Motor neuron (in vitro differentiated cells): Measurements from ENCODE around the gene UGT2A1. TPM values are rescaled to one million over a fixed set of nuclear protein-coding genes. Genes with fewer than 3 reads are reported as not detected.
"Not testable (repeated sequence)": the region's sequence is repeated elsewhere in the genome, so short reads cannot be mapped to it uniquely, and the experiment has no call there.

Source experiments
- ATAC-seq, 8 experiments: fragments of 200-7000 bp; cut with Tn5 transposase; replicated peaks in 6 of 8; 2 replicates each; pipeline ENCODE4 v1.8.0; 2021; ENCODE audit warnings: mild to moderate bottlenecking in 8 of 8, moderate library complexity in 8 of 8
- H3K27ac ChIP-seq, 2 donors: fragments of 250-450 bp; sonication (Bioruptor Pico); 2 replicates each; pipeline ENCODE4 v1.9.0; 2021; ENCODE audit warnings: antibody characterized with exemption in 2 of 2, mild to moderate bottlenecking in 2 of 2, moderate library complexity in 1 of 2
- H3K4me1 ChIP-seq, 2 donors: fragments of 250-450 bp; sonication (Bioruptor Pico); replicated peaks in 1 of 2; 2 replicates each; pipeline ENCODE4 v1.6.1; 2021; ENCODE audit warnings: antibody characterized with exemption in 2 of 2, mild to moderate bottlenecking in 2 of 2, moderate library complexity in 1 of 2
- H3K4me3 ChIP-seq, 5 donors: fragments of 250-450 bp; sonication (Bioruptor Pico); 2 replicates each; pipeline ENCODE4 v1.9.0; 2021; ENCODE audit warnings: antibody characterized with exemption in 5 of 5, mild to moderate bottlenecking in 5 of 5, moderate library complexity in 4 of 5
- WGBS, 10 experiments: fragments of 450-650 bp; shearing (Covaris generic); methylation state at CpG; one replicate each; pipeline ENCODE4 v1.0.0; 2022; 5-methylcytosine and 5-hydroxymethylcytosine counted together
- in situ Hi-C, 9 experiments: fragments of 400-800 bp; cut with MboI; loops; one replicate each; pipeline ENCODE4 v1.15.0; 2021; ENCODE audit warnings: low sequenced_read_pairs in 9 of 9, low pct_unique_long_range_greater_than_20kb in 2 of 9; ENCODE audit not compliant: unreplicated experiment in 9 of 9
- total RNA-seq, 8 experiments: library from RNA; unstranded; fragments of 300-600 nt; gene quantifications; 2 replicates each; pipeline versions ENCODE4 v1.2.3 to v1.2.4, GENCODE V29; 2022

The UGT2A1 gene
- 1 to 10 TPM in 2 of 8 experiments, under 1 TPM in 4, not detected in 2; 0.27 to 4.5 (median 0.81) TPM for total RNA-seq

DNA sequence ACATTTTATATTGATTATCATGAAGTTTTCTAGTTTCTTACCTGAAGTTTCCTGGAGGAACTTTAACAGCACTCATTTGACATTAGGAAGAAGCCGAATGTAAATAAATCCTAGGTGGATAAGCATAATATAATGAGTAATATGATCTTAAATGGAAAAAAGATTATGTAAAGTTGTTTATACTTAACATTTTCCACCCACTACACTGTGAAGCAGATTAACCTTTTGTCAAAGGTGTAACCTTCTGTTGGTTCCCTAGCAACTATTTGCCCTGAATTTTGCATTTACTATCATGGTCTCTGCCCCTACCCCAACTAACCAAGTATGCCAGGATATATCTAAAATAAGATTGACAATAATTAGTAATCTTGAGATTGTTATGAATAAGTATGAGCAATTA lies at the start of gene UGT2A1:
Gene UGT2A1, minus strand, starts transcription at position 101 of the 400 bp plus-strand sequence. CDS start 5,603 bp downstream, outside the sequence.
- Histone ChIP-seq H3K4me1 (peaks cover 0 to 2% of the 10 kb centered on the region in 2 donors), H3K27ac (no peak within 1 kb of the TSS), H3K4me3 (no peak within 1 kb of the TSS)
- ATAC-seq, result no peak
- in situ Hi-C loops, result no loop called here
- WGBS, 10 experiments, result 0 to 100% (median 78%) methylated on average over 1 of the region's 1 CpG

DNA sequence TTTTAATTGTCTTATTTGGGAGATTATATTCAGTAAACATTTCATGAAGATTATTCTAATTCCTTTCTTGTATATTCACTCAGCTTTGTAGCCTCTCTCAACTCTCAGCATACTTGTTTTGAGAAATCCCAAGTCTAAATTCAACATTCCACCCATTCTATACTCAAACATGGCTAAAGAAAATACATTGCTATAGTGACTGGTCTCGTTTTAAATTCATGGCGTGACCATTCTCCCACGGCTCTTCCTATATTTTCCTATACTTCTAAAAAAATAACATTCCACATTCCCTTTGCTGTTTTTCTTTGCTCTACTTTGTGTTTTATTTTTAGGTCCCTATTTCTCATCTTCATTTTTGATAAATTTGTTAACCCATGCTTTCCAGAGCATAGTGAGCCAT lies 49.2 kb upstream of the UGT2A1 start:
- in situ Hi-C loops, result no loop called here
- no peaks in the 10 kb centered on the region for H3K4me1 ChIP-seq
- 34 to 96% (median 83%) methylated on average over 2 to 3 of the region's 3 CpGs; no CpG with 5 or more reads in 2 of the 10 experiments for WGBS, 10 experiments
- H3K4me3 ChIP-seq, result no peak overlapping the region
- no peak for ATAC-seq
- H3K27ac ChIP-seq, result no peak overlapping the region

DNA sequence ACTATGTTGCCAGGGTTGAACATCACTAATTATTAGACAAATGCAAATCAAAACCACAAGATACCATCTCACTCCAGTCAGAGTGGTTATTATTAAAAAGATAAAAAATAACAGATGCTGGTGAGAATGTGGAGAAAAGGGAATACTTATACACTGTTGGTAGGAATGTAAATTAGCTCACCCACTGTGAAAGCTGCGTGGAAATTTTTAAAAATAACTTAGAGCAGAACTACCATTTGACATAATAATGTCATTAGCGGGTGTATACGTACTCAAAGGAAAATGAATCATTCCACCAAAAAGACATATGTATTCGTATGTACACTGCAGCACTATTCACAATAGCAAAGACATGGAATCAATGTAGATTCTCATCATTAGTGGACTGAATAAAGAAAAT lies 48.6 kb upstream of the UGT2A1 start:
- no peaks in the 10 kb centered on the region for H3K4me1 ChIP-seq
- no peak for ATAC-seq
- H3K4me3 ChIP-seq, result no peak overlapping the region
- no peak overlapping the region for H3K27ac ChIP-seq
- in situ Hi-C loops, result no loop called here
- WGBS, 10 experiments, result 0 to 100% (median 88%) methylated on average over 1 to 4 of the region's 4 CpGs

DNA sequence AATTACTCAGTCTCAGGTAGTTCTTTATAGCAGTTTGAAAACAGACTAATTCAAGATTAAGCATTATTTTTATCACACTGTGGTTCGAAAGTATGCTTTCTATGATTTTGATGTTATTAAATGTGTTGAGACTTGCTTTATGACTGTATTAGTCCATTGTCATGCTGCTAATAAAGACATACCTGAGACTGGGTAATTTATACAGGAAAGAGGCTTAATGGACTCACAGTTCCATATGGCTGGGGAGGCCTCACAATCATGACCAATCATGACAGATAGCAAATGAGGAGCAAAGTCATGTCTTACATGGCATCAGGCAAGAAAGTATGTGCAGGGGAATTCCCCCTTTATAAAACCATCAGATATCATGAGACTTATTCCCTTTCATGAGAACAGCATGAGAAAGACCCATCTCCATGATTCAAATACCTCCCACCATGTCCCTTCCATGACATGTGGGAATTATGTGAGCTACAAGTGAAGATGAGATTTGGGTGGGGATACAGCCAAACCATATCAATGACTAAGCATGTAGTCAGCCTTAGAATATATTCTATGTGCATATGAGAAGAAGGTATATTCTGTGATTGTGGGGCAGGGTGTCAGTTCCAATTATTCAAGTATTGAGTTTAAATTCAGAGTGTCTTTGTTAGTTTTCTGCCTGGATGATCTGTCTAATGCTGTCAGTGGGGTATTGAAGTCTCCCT lies 44.6 kb upstream of the UGT2A1 start:
- peak in 2 of 8 experiments; percentile 46 to 59 for ATAC-seq
- H3K4me1 ChIP-seq, result no peaks in the 10 kb centered on the region
- in situ Hi-C loops, result loop anchor here in 6 of 9 experiments (10.0 to 25.0 kb wide), 7 partner anchors 115 to 865 kb away; partner anchors contain the start of genes AMTN (in 2 of the 6) and ODAM (in 1 of the 6)
- H3K27ac ChIP-seq, result no peak overlapping the region
- H3K4me3 ChIP-seq, result no peak overlapping the region
- WGBS, 10 experiments, result 0 to 100% (median 79%) methylated on average over 1 of the region's 1 CpG; no CpG with 5 or more reads in 2 of the 10 experiments

DNA sequence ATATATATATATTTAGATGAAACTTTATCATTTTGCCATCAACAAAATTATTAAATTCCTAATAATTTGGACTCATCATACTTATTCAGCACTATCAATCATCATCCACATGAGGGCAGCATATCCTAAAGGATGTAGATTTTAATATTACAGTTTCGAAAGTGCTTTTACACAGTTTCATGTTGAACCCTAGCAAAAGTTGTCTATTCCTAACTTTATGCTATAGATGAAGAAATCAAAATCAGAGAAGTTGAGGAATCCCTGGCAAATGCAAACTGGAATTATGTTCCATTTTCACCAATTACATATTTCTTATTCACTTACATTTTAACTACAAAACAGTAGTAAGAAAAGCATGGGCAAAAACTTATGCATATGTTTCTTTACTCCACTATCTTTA lies 36.6 kb upstream of the UGT2A1 start:
- Histone ChIP-seq H3K4me1 (no peaks in the 10 kb centered on the region), H3K27ac (no peak overlapping the region), H3K4me3 (no peak overlapping the region)
- 0 to 29% (median 0%) methylated on average over 1 of the region's 1 CpG; no CpG with 5 or more reads in 5 of the 10 experiments for WGBS, 10 experiments
- in situ Hi-C loops, result loop anchor here in 6 of 9 experiments (25.0 kb wide), 6 partner anchors 123 to 873 kb away; partner anchors contain the start of genes AMTN (in 2 of the 6) and ODAM (in 1 of the 6)
- ATAC-seq, result peak in 1 of 8 experiments; percentile 35

DNA sequence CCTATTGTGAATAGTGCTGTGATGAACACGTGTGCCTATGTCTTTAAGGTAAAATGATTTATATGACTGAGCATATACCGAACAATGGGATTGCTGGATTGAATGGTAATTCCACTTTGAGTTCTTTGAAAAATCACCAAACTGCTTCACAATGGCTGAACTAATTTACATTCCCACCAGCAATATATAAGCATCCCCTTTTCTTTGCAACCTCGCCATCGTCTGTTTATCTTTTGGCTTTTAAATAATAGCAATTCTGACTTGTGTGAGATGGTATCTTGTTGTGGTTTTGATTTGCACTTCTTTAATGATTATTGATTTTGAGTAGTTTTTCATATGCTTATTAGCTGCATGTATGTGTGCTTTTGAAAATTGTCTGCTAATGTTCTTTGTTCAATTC lies 31.8 kb upstream of the UGT2A1 start:
- 0 to 80% (median 30%) methylated on average over 1 to 4 of the region's 4 CpGs for WGBS, 10 experiments
- Histone ChIP-seq H3K4me3 (no peak overlapping the region), H3K4me1 (peaks cover 0 to 4% of the 10 kb centered on the region in 2 donors), H3K27ac (no peak overlapping the region)
- in situ Hi-C loops, result loop anchor here in 6 of 9 experiments (25.0 kb wide), 6 partner anchors 127 to 877 kb away; partner anchors contain the start of genes AMTN (in 2 of the 6) and ODAM (in 1 of the 6)
- ATAC-seq, result peak in 2 of 8 experiments; percentile 27 to 77

DNA sequence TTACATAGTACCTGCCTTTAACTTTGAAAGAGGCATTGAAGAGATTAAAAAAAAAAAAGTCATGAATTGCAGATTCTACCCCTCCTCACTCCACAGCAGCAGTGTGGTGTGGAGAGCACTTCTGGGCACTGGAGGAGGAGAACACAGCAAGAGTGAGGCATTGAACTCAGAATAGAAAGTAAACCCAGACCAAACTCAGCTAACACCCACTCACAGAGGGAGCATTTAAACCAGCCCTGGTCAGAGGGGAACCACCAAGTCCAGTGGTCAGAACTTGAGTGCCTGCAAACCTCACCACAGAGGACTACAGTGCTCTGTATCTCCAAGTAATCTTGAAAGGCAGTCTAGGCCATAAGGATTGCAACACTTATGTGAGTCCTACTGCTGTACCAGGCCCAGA lies 15.6 kb upstream of the UGT2A1 start:
- Histone ChIP-seq H3K4me3 (no peak overlapping the region), H3K27ac (no peak overlapping the region), H3K4me1 (no peaks in the 10 kb centered on the region)
- no peak for ATAC-seq
- in situ Hi-C loops, result no loop called here

DNA sequence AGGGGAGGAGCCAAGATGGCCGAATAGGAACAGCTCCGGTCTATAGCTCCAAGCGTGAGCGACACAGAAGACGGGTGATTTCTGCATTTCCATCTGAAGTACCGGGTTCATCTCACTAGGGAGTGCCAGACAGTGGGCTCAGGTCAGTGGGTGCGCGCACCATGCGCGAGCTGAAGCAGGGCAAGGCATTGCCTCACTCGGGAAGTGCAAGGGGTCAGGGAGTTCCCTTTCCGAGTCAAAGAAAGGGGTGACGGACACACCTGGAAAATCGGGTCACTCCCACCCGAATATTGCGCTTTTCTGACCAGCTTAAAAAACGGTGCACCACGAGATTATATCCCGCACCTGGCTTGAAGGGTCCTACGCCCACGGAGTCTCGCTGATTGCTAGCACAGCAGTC lies 11.0 kb upstream of the UGT2A1 start:
- H3K4me1 ChIP-seq, H3K27ac ChIP-seq, ATAC-seq, in situ Hi-C loops: not testable (repeated sequence)
- 40 to 80% (median 53%) methylated on average over 1 to 3 of the region's 22 CpGs; no CpG with 5 or more reads in 6 of the 10 experiments for WGBS, 10 experiments
- H3K4me3 ChIP-seq, result peak overlapping the region in 4 of 5 donors; percentile 12 to 29 (median 24)

DNA sequence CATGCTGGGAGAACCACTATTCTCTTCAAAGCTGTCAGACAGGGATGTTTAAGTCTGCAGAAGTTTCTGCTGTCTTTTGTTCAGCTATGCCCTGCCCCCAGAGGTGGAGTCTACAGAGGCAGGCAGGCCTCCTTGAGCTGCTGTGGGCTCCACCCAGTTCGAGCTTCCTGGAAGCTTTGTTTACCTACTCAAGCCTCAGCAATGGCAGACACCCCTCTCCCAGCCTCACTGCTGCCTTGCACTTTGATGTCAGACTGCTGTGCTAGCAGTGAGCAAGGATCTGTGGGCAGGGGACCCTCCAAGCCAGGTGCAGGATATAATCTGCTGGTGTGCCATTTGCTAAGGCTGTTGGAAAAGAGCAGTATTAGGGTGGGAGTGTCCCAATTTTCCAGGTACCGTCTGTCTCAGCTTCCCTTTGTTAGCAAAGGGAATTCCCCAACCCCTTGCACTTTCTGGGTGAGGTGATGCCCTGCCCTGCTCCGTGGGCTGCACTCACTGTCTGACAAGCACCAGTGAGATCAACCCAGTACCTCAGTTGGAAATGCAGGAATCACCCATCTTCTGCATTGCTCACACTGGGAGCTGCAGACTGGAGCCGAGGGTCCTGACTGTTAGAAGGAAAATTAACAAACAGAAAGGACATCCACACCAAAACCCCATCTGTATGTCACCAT lies 8.2 kb upstream of the UGT2A1 start:
- in situ Hi-C loops, H3K27ac ChIP-seq, H3K4me1 ChIP-seq, ATAC-seq, H3K4me3 ChIP-seq: not testable (repeated sequence)
- WGBS, 10 experiments, result 0 to 93% (median 83%) methylated on average over 1 to 2 of the region's 4 CpGs; no CpG with 5 or more reads in 5 of the 10 experiments

DNA sequence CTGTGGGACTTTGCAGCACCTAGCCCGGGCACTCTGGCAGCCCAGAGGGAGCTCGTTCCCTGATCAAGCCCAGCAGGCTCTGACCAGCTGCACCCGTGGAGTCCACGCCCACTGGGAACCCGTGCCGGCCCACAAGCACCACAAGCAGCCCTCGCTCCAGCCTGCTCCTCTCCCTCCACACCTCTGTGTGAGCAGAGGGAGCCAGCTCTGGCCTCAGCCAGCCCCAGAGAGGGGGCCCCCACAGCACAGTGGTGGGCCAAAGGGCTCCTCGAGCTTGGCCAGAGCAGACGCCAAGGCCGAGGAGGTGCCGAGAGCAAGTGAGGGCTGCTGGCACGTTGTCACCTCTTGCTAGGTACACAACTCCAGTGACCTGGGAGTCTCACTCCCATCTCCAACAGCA lies 5.1 kb upstream of the UGT2A1 start:
- no peak overlapping the region for H3K27ac ChIP-seq
- 32 to 90% (median 70%) methylated on average over 1 to 2 of the region's 12 CpGs; no CpG with 5 or more reads in 6 of the 10 experiments for WGBS, 10 experiments
- H3K4me3 ChIP-seq, result no peak overlapping the region
- ATAC-seq, result no peak
- no peaks in the 10 kb centered on the region for H3K4me1 ChIP-seq
- in situ Hi-C loops, result no loop called here

DNA sequence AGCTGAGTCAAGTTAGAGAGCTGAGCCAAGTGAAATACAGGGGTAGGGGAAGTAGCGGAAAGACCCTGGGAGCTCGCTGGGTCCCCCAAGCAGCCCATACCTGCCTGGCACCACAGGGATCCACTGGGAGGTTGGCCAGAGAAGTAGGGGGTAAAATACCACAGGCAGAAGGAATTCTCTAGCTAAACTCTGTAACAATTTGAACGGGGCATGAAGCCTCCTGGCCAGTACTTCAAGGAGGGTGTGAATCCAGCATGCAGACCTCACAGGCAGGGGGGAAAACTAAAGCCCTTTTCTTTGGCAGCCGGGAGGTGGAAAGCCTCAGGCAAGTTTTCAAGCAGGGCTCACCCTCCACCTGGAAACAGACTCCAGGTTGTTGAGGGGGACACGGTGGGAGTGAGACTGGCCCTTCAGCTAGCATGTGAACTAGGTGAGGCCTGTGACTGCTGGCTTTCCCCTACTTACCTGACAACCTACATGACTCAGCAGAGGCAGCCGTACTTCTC lies 3.7 kb upstream of the UGT2A1 start:
- no peak overlapping the region for H3K27ac ChIP-seq
- 0 to 100% (median 73%) methylated on average over 1 to 3 of the region's 6 CpGs; no CpG with 5 or more reads in 3 of the 10 experiments for WGBS, 10 experiments
- in situ Hi-C loops, result no loop called here
- no peak overlapping the region for H3K4me3 ChIP-seq
- ATAC-seq, result no peak
- H3K4me1 ChIP-seq, result no peaks in the 10 kb centered on the region

DNA sequence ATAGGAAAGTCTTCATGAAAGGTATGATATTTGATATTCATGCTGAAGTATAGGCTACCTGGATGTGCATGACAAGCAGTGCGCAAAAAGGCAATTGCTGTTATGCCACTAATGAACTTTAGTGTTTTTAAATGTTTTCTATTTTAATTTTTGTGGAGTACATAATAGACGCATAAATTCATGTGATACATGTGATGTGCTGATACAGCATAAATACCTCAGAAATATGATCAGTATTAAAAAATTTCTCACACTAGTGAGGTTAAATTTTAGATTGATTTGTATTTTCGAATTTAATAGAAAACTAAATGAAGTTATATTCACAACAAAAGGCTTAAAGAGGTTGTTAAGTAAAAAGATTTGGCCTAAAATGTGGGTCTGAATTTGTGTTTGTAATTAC lies 2.2 kb downstream of the UGT2A1 start:
- no peak for ATAC-seq
- 9 to 89% (median 52%) methylated on average over 1 to 3 of the region's 3 CpGs for WGBS, 10 experiments
- no peak overlapping the region for H3K27ac ChIP-seq
- in situ Hi-C loops, result no loop called here
- H3K4me1 ChIP-seq, result peaks cover 0 to 2% of the 10 kb centered on the region in 2 donors
- no peak overlapping the region for H3K4me3 ChIP-seq

DNA sequence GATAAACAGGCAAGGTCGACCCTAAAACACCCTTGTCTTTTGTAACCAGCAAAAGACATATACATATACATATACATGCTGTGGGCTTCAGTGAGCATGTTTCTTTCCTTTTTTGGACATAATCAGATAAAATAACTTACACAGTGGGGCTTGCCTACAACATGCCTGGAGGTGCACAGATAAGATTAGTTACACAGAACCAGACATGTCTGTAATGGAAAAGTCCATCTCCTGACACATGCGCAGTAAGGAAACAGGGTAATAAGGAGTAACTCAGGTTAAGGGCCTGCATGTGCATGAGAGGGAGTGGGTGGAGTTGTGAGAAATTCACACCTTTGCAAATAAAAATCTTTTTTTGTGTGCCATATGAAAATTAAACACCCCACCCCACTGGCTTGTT lies 3.4 kb downstream of the UGT2A1 start:
- in situ Hi-C loops, result no loop called here
- no peak overlapping the region for H3K27ac ChIP-seq
- 0 to 100% (median 45%) methylated on average over 1 to 2 of the region's 2 CpGs; no CpG with 5 or more reads in 2 of the 10 experiments for WGBS, 10 experiments
- H3K4me1 ChIP-seq, result peaks cover 0 to 2% of the 10 kb centered on the region in 2 donors
- peak in 3 of 8 experiments; percentile 44 to 84 (median 56) for ATAC-seq
- H3K4me3 ChIP-seq, result no peak overlapping the region
